Stimulated activated CD4-positive, alpha-beta T cell treated with anti-CD3 and anti-CD28 coated beads, Interleukin-4, amount 100 ng/mL, for 4 hours (primary cell): ENCODE data around the gene GNG4.
A peak's percentile ranks its signal among the peaks of the same experiment; 100 is the strongest.

ENCODE experiments used
- DNase-seq, 2 experiments: peaks; one replicate each; pipeline ENCODE4 v3.0.0-alpha.2; 2020

The GNG4 gene

GRCh38 chr1:235525314-235525713 lies 124.3 kb downstream of the GNG4 start:
- DNase-seq, result no peak

GRCh38 chr1:235516862-235517446 lies 132.6 kb downstream of the GNG4 start:
- no peak for DNase-seq

GRCh38 chr1:235515844-235516512 lies 133.6 kb downstream of the GNG4 start:
- no peak for DNase-seq

GRCh38 chr1:235513495-235514366 lies 135.9 kb downstream of the GNG4 start:
- DNase-seq, result peak in 1 of 2 experiments; percentile 11

- no peak for DNase-seq
These were observed 137.9 kb downstream of the GNG4 start for GRCh38 chr1:235511470-235512240.

- DNase-seq, result no peak
These were observed 138.8 kb downstream of the GNG4 start for GRCh38 chr1:235510823-235511222.

GRCh38 chr1:235507623-235508022 lies 142.0 kb downstream of the GNG4 start:
- DNase-seq, result no peak

- DNase-seq, result peak; percentile 98
These were observed 144.9 kb downstream of the GNG4 start for GRCh38 chr1:235504494-235505222.

GRCh38 chr1:235504122-235504493 lies 145.5 kb downstream of the GNG4 start, which contains the start of gene B3GALNT2:
Gene B3GALNT2 (minus strand): TSS chr1:235504452. CDS start chr1:235504252, 200 bp downstream.
- no peak for DNase-seq

- DNase-seq, result peak; percentile 21 to 25
These were observed 146.0 kb downstream of the GNG4 start for GRCh38 chr1:235503403-235504121.

- no peak for DNase-seq
These were observed 146.8 kb downstream of the GNG4 start for GRCh38 chr1:235502601-235503402.

GRCh38 chr1:235500971-235501540 lies 148.5 kb downstream of the GNG4 start:
- no peak for DNase-seq
